ENCODE measurements around the gene RNLS.

RNLS gene

GRCh38 chr10:88557256-88557655 is 25.9 kb downstream of the RNLS start:
- TF ChIP-seq CTCF (IDR thresholded peaks at IDR 0.05; ENCODE audit: low read depth, low read length, missing control alignments), result no peak
- no peak for DNase-seq (ENCODE audit: low read depth)
- no peak overlapping the region for H3K4me3 ChIP-seq (ENCODE audit: low read depth, low read length)

GRCh38 chr10:88555190-88555908 is 27.8 kb downstream of the RNLS start:
- DNase-seq (ENCODE audit: low read depth), result no peak
- no peak for TF ChIP-seq CTCF (IDR thresholded peaks at IDR 0.05; ENCODE audit: low read depth, low read length, missing control alignments)
- no peak overlapping the region for H3K4me3 ChIP-seq (ENCODE audit: low read depth, low read length)

- peak; percentile 64 for DNase-seq (ENCODE audit: low read depth)
- H3K4me3 ChIP-seq (ENCODE audit: low read depth, low read length), result no peak overlapping the region
- TF ChIP-seq CTCF (IDR thresholded peaks at IDR 0.05; ENCODE audit: low read depth, low read length, missing control alignments), result peak; percentile 76
Observed at GRCh38 chr10:88553116-88553752, 29.9 kb downstream of the RNLS start.

GRCh38 chr10:88551246-88551645 is 31.9 kb downstream of the RNLS start:
- no peak for TF ChIP-seq CTCF (IDR thresholded peaks at IDR 0.05; ENCODE audit: low read depth, low read length, missing control alignments)
- DNase-seq (ENCODE audit: low read depth), result no peak
- no peak overlapping the region for H3K4me3 ChIP-seq (ENCODE audit: low read depth, low read length)

GRCh38 chr10:88546497-88546896 is 36.6 kb downstream of the RNLS start:
- TF ChIP-seq CTCF (IDR thresholded peaks at IDR 0.05; ENCODE audit: low read depth, low read length, missing control alignments), result no peak
- no peak overlapping the region for H3K4me3 ChIP-seq (ENCODE audit: low read depth, low read length)
- DNase-seq (ENCODE audit: low read depth), result no peak

GRCh38 chr10:88545359-88545758 is 37.8 kb downstream of the RNLS start:
- TF ChIP-seq CTCF (IDR thresholded peaks at IDR 0.05; ENCODE audit: low read depth, low read length, missing control alignments), result no peak
- no peak overlapping the region for H3K4me3 ChIP-seq (ENCODE audit: low read depth, low read length)
- DNase-seq (ENCODE audit: low read depth), result no peak

All from GM12864 (cell line).